ENCODE results near the gene LNPK. TPM values are rescaled to one million over a fixed set of nuclear protein-coding genes. Genes with fewer than 3 reads are reported as not detected.

The LNPK gene, protein sequence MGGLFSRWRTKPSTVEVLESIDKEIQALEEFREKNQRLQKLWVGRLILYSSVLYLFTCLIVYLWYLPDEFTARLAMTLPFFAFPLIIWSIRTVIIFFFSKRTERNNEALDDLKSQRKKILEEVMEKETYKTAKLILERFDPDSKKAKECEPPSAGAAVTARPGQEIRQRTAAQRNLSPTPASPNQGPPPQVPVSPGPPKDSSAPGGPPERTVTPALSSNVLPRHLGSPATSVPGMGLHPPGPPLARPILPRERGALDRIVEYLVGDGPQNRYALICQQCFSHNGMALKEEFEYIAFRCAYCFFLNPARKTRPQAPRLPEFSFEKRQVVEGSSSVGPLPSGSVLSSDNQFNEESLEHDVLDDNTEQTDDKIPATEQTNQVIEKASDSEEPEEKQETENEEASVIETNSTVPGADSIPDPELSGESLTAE
- total RNA-seq: 50.3 and 51.9 TPM in 2 replicates

GRCh38 chr2:176001916-176002687 is at the start of gene LNPK:
TSS of gene LNPK (minus strand) at chr2:176002267. CDS start at chr2:175995584, 6,683 bp downstream.
- H3K4me3 Mint-ChIP-seq (ENCODE audit: low read depth): peak within 1 kb of the TSS; percentile 91
- intact Hi-C loops (cut with micrococcal nuclease): loop anchor here (5.0 kb wide), 2 partner anchors 60 to 260 kb away; no protein-coding TSS in a partner anchor
- peaks cover 7% of the 10 kb centered on the region for H3K27me3 Mint-ChIP-seq (ENCODE audit: low read depth)
- H3K36me3 Mint-ChIP-seq (ENCODE audit: low read depth): peaks cover 5% of the 10 kb centered on the region
- peak; percentile 91 for DNase-seq (ENCODE audit: low spot score)
- H3K9me3 Mint-ChIP-seq: no peaks in the 10 kb centered on the region
- peak within 1 kb of the TSS; percentile 89 for H3K27ac Mint-ChIP-seq
- H3K4me1 Mint-ChIP-seq (ENCODE audit: low read depth): peaks cover 22% of the 10 kb centered on the region

DNA sequence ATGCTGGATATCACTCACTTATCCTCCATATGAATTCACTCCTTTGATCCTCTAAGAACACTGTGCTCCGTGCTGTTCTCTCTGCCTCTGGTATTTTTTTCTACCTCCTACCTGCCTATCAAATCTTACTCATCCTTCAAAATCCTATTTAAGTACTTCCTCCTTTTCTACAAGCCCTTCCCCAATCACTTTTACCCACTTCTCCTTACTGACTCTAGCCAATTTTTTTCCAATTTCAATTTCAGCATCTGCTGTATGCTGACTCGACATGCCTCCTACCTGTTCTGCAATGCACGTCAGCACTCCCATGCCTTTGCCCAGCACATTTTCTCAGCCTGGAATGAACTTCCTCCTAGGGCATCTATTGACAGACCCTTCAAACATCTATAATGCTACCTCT is 37.3 kb upstream of the LNPK start:
- no peaks in the 10 kb centered on the region for H3K4me1 Mint-ChIP-seq (ENCODE audit: low read depth)
- DNase-seq (ENCODE audit: low spot score): no peak
- H3K36me3 Mint-ChIP-seq (ENCODE audit: low read depth): no peaks in the 10 kb centered on the region
- no peak overlapping the region for H3K27ac Mint-ChIP-seq
- H3K27me3 Mint-ChIP-seq (ENCODE audit: low read depth): peaks cover 18% of the 10 kb centered on the region
- H3K4me3 Mint-ChIP-seq (ENCODE audit: low read depth): no peak overlapping the region
- H3K9me3 Mint-ChIP-seq: no peaks in the 10 kb centered on the region
- intact Hi-C loops (cut with micrococcal nuclease): no loop called here

DNA sequence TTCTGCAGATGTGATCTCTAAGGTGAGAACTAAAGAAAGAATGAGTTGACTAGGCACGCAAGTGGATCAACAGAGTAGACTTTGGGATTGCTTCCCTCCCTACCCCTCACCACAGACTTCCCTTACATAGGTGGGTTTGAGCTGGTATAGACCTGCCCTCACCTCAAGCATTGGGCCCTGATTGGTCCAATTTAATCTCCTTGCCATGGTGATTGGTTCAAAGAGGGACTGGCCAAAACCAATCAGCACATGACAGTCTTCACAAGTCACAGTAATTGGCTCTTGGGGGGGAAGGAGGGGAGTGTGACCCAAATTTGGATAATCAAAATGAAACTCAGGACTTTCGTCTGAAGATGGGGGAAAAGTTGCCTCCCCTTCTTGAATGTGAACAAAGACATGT is 36.6 kb upstream of the LNPK start:
- H3K4me3 Mint-ChIP-seq (ENCODE audit: low read depth): no peak overlapping the region
- H3K27ac Mint-ChIP-seq: no peak overlapping the region
- H3K27me3 Mint-ChIP-seq (ENCODE audit: low read depth): peaks cover 19% of the 10 kb centered on the region
- intact Hi-C loops (cut with micrococcal nuclease): no loop called here
- no peaks in the 10 kb centered on the region for H3K36me3 Mint-ChIP-seq (ENCODE audit: low read depth)
- H3K9me3 Mint-ChIP-seq: no peaks in the 10 kb centered on the region
- DNase-seq (ENCODE audit: low spot score): no peak
- H3K4me1 Mint-ChIP-seq (ENCODE audit: low read depth): no peaks in the 10 kb centered on the region

- Mint-ChIP-seq H3K36me3 (ENCODE audit: low read depth) (no peaks in the 10 kb centered on the region), H3K4me1 (ENCODE audit: low read depth) (no peaks in the 10 kb centered on the region), H3K9me3 (no peaks in the 10 kb centered on the region), H3K4me3 (ENCODE audit: low read depth) (no peak overlapping the region), H3K27ac (no peak overlapping the region), H3K27me3 (ENCODE audit: low read depth) (peaks cover 17% of the 10 kb centered on the region)
- no peak for DNase-seq (ENCODE audit: low spot score)
- intact Hi-C loops (cut with micrococcal nuclease): no loop called here
These were observed 33.1 kb upstream of the LNPK start for GRCh38 chr2:176035013-176035691.

- intact Hi-C loops (cut with micrococcal nuclease): no loop called here
- Mint-ChIP-seq H3K9me3 (no peaks in the 10 kb centered on the region), H3K4me1 (ENCODE audit: low read depth) (no peaks in the 10 kb centered on the region), H3K4me3 (ENCODE audit: low read depth) (no peak overlapping the region), H3K36me3 (ENCODE audit: low read depth) (no peaks in the 10 kb centered on the region), H3K27me3 (ENCODE audit: low read depth) (peaks cover 34% of the 10 kb centered on the region), H3K27ac (no peak overlapping the region)
- DNase-seq (ENCODE audit: low spot score): no peak
These were observed 25.7 kb upstream of the LNPK start for GRCh38 chr2:176027806-176028205.

DNA sequence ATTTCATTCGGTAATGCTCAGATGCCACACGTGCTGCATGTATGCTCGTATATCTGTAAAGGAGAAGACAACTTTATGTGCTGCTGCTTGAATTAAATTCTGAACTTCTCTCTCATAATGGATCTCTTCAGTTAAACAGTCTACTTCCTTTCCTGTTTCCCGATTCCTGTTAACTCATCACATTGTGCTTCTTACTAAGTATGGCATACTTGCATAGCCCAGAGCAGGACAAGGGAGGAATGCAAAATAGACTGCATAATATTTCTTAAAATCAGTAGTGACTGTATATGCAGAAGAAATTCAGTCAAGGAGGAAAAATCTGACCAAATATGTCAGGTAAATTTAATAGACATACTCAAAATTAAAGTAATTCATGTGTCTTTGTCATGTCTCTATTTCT is 23.9 kb upstream of the LNPK start:
- Mint-ChIP-seq H3K9me3 (no peaks in the 10 kb centered on the region), H3K4me1 (ENCODE audit: low read depth) (no peaks in the 10 kb centered on the region), H3K27me3 (ENCODE audit: low read depth) (peaks cover 32% of the 10 kb centered on the region), H3K36me3 (ENCODE audit: low read depth) (no peaks in the 10 kb centered on the region), H3K27ac (no peak overlapping the region), H3K4me3 (ENCODE audit: low read depth) (no peak overlapping the region)
- intact Hi-C loops (cut with micrococcal nuclease): no loop called here
- no peak for DNase-seq (ENCODE audit: low spot score)

- Mint-ChIP-seq H3K4me1 (ENCODE audit: low read depth) (no peaks in the 10 kb centered on the region), H3K4me3 (ENCODE audit: low read depth) (no peak overlapping the region), H3K27ac (no peak overlapping the region), H3K9me3 (no peaks in the 10 kb centered on the region), H3K27me3 (ENCODE audit: low read depth) (peaks cover 29% of the 10 kb centered on the region), H3K36me3 (ENCODE audit: low read depth) (no peaks in the 10 kb centered on the region)
- intact Hi-C loops (cut with micrococcal nuclease): no loop called here
- DNase-seq (ENCODE audit: low spot score): no peak
These were observed 22.0 kb upstream of the LNPK start for GRCh38 chr2:176024083-176024482.

DNA sequence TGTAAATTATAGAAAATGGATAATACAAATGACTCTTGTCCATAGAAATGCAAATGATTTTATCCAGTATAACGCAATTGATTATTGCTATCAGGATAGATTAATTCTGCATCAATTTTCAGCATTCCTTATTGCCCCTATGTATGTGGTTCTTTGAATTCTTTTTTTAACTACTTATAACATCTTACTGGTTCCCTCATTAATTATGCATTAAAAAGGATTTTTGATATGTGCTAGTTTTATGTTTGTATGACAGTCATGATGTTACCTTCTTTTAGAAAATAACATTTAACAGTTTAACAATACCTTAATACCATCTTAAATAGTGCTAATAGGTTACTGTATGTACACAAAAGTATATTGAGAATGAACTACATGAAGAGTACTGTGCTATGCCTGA is 20.0 kb upstream of the LNPK start:
- no peak overlapping the region for H3K4me3 Mint-ChIP-seq (ENCODE audit: low read depth)
- H3K4me1 Mint-ChIP-seq (ENCODE audit: low read depth): no peaks in the 10 kb centered on the region
- no peaks in the 10 kb centered on the region for H3K36me3 Mint-ChIP-seq (ENCODE audit: low read depth)
- intact Hi-C loops (cut with micrococcal nuclease): no loop called here
- H3K27me3 Mint-ChIP-seq (ENCODE audit: low read depth): peaks cover 18% of the 10 kb centered on the region
- no peak for DNase-seq (ENCODE audit: low spot score)
- no peaks in the 10 kb centered on the region for H3K9me3 Mint-ChIP-seq
- no peak overlapping the region for H3K27ac Mint-ChIP-seq

DNA sequence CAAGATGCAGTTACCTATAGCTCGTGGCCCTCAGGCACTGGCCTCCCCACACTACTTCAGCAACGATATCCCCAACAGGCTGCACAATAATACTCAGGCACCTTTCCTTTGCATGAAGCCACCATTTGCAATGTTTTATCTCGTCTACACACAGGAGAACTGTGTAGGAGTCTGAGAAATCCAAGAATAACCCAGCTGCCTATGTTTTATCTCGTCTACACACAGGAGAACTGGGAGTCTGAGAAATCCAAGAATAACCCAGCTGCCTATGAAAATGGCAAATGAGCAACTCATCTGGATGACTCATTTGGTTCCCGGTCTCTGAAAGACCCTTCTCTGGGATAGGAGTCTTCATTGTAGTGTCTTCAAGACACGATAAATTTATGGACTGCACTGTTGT is 18.3 kb upstream of the LNPK start:
- Mint-ChIP-seq H3K9me3 (no peaks in the 10 kb centered on the region), H3K4me1 (ENCODE audit: low read depth) (no peaks in the 10 kb centered on the region), H3K27ac (no peak overlapping the region), H3K4me3 (ENCODE audit: low read depth) (no peak overlapping the region), H3K27me3 (ENCODE audit: low read depth) (peaks cover 14% of the 10 kb centered on the region), H3K36me3 (ENCODE audit: low read depth) (no peaks in the 10 kb centered on the region)
- DNase-seq (ENCODE audit: low spot score): no peak
- intact Hi-C loops (cut with micrococcal nuclease): no loop called here

DNA sequence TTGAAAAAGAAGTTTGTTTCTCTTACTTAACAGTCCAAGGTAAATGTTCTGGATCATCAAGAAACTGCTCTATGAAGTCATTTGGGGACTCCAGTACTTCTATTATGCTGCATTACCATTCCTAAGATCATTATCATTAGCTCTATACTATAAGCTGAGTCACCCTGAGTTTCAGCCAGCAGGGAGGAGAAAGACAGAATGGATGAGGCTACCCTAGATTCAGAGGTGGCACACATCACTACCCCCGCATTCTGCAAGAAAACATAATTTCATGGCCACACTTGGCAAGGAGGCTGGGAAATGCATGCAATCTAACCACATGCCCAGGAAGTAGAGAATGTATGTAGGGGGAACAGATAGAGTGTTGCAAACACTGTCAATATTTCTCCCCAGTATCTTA is 16.6 kb upstream of the LNPK start:
- H3K4me1 Mint-ChIP-seq (ENCODE audit: low read depth): no peaks in the 10 kb centered on the region
- H3K4me3 Mint-ChIP-seq (ENCODE audit: low read depth): no peak overlapping the region
- intact Hi-C loops (cut with micrococcal nuclease): no loop called here
- no peaks in the 10 kb centered on the region for H3K9me3 Mint-ChIP-seq
- H3K27me3 Mint-ChIP-seq (ENCODE audit: low read depth): peaks cover 10% of the 10 kb centered on the region
- no peak for DNase-seq (ENCODE audit: low spot score)
- H3K36me3 Mint-ChIP-seq (ENCODE audit: low read depth): no peaks in the 10 kb centered on the region
- H3K27ac Mint-ChIP-seq: no peak overlapping the region

GRCh38 chr2:176009445-176009844 is 7.4 kb upstream of the LNPK start:
- H3K4me1 Mint-ChIP-seq (ENCODE audit: low read depth): no peaks in the 10 kb centered on the region
- no peak overlapping the region for H3K4me3 Mint-ChIP-seq (ENCODE audit: low read depth)
- H3K9me3 Mint-ChIP-seq: no peaks in the 10 kb centered on the region
- no peak for DNase-seq (ENCODE audit: low spot score)
- H3K27ac Mint-ChIP-seq: no peak overlapping the region
- H3K36me3 Mint-ChIP-seq (ENCODE audit: low read depth): no peaks in the 10 kb centered on the region
- intact Hi-C loops (cut with micrococcal nuclease): no loop called here
- peaks cover 34% of the 10 kb centered on the region for H3K27me3 Mint-ChIP-seq (ENCODE audit: low read depth)

DNA sequence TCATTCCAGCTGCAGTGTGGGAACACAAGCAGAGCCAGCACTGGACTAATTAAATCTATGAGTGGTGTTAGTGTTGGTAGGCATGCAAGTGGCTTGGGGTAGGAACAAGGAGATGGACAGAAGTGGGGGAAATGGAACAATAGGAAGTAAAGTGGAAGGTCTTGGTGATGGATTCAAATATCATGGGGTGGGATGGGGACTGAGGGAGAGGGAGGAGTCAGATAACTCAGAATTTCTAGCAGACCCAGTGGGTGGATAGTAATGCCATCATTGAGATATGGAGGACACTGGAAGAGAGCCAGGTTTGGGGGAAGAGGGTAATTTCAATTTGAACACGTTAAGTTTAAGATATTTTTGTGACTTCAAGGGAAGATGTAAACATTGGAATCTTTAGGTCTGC is 2.9 kb upstream of the LNPK start:
- intact Hi-C loops (cut with micrococcal nuclease): loop anchor here (5.0 kb wide), 2 partner anchors 63 to 263 kb away; no protein-coding TSS in a partner anchor
- peaks cover 21% of the 10 kb centered on the region for H3K27me3 Mint-ChIP-seq (ENCODE audit: low read depth)
- peaks cover 17% of the 10 kb centered on the region for H3K4me1 Mint-ChIP-seq (ENCODE audit: low read depth)
- no peak overlapping the region for H3K27ac Mint-ChIP-seq
- no peaks in the 10 kb centered on the region for H3K9me3 Mint-ChIP-seq
- no peak for DNase-seq (ENCODE audit: low spot score)
- H3K4me3 Mint-ChIP-seq (ENCODE audit: low read depth): no peak overlapping the region
- H3K36me3 Mint-ChIP-seq (ENCODE audit: low read depth): no peaks in the 10 kb centered on the region
